Esophagus squamous epithelium (tissue), 5 donors: ENCODE results near the gene GFI1B. TPM values are rescaled to one million over a fixed set of nuclear protein-coding genes. Genes with fewer than 3 reads are reported as not detected.

Source experiments
- DNase-seq: peaks from one replicate; lab custom pipeline; 2025; lab: John Stamatoyannopoulos, UW
- H3K27ac ChIP-seq, 4 donors: fragments of 200-600 bp; sonication (generic); one replicate each; pipeline ENCODE4 v1.5.1; 2016 to 2019; ENCODE audit warnings: mild to moderate bottlenecking in 1 of 4
- H3K27me3 ChIP-seq, 4 donors: fragments of 200-600 bp; sonication (generic); 1 replicate in 3 of 4; 2 replicates in 1 of 4; pipeline versions ENCODE4 v1.5.1 to v1.6.0; 2017 to 2021; ENCODE audit warnings: antibody characterized with exemption in 1 of 4
- H3K36me3 ChIP-seq, 3 donors: fragments of 200-600 bp; sonication (generic); one replicate each; pipeline ENCODE4 v1.5.1; 2016 to 2019
- H3K4me1 ChIP-seq, 3 donors: fragments of 200-600 bp; sonication (generic); one replicate each; pipeline ENCODE4 v1.5.1; 2017 to 2019
- H3K4me3 ChIP-seq, 4 donors: fragments of 200-600 bp; sonication (generic); 1 replicate in 3 of 4; 2 replicates in 1 of 4; pipeline ENCODE4 v1.5.1; 2016 to 2019; ENCODE audit warnings: mild to moderate bottlenecking in 2 of 4, moderate library complexity in 1 of 4
- H3K9me3 ChIP-seq, 3 donors: fragments of 200-600 bp; sonication (generic); one replicate each; pipeline ENCODE4 v1.5.1; 2016 to 2019
- CTCF ChIP-seq, 6 experiments: fragments of 450-650 bp in 4 of 6; fragments of 200-600 bp in 2 of 6; sonication (generic) in 2 of 6; IDR thresholded peaks; one replicate each; pipeline ENCODE4 v1.5.1; 2016 to 2019; ENCODE audit warnings: antibody characterized with exemption in 6 of 6, mild to moderate bottlenecking in 4 of 6, moderate library complexity in 4 of 6
- POLR2A ChIP-seq, 4 donors: fragments of 450-650 bp; IDR thresholded peaks; one replicate each; pipeline ENCODE4 v1.6.1; 2017; ENCODE audit warnings: antibody characterized with exemption in 4 of 4, mild to moderate bottlenecking in 4 of 4, moderate library complexity in 3 of 4
- WGBS, 2 donors: methylation state at CpG; one replicate each; pipeline ENCODE4 v1.1.5; 2018; 5-methylcytosine and 5-hydroxymethylcytosine counted together
- intact Hi-C: fragments of 100-400 bp; cut with DNase I; formaldehyde crosslinking; loops from one replicate; pipeline ENCODE4 v1.15.0; 2022
- total RNA-seq, 4 donors: library from RNA; depleted of rRNA; stranded (reverse); fragments of >200 nt; gene quantifications; one replicate each; pipeline ENCODE4 v1.1.0, GENCODE V29; 2016
- donor health status: DM: yes; HTN: yes; CAD: no.

The GFI1B gene
- total RNA-seq, 4 donors from 2014 or later, result 0.57 TPM; not detected in 3

GRCh38 chr9:132976571-132976970 lies 1.9 kb upstream of the GFI1B start:
- no peak overlapping the region for H3K4me3 ChIP-seq
- H3K4me1 ChIP-seq, result peaks cover 0 to 23% (median 8%) of the 10 kb centered on the region in 3 donors
- TF ChIP-seq POLR2A (IDR thresholded peaks at IDR 0.05), result no peak
- TF ChIP-seq CTCF (IDR thresholded peaks at IDR 0.05), result no peak
- H3K27ac ChIP-seq, result no peak overlapping the region
- DNase-seq, result no peak
- no peaks in the 10 kb centered on the region for H3K36me3 ChIP-seq
- peaks cover 0 to 91% (median 7%) of the 10 kb centered on the region in 4 donors for H3K27me3 ChIP-seq
- H3K9me3 ChIP-seq, result no peaks in the 10 kb centered on the region
- intact Hi-C loops, result loop anchor here (10.0 kb wide), 1 partner anchor 72 kb away; no protein-coding TSS in a partner anchor
- 73 to 82% methylated on average over 3 of the region's 3 CpGs for WGBS, 2 donors

GRCh38 chr9:132978112-132978450 lies 413 bp upstream of the GFI1B start:
- H3K27me3 ChIP-seq, result peaks cover 0 to 90% (median 7%) of the 10 kb centered on the region in 4 donors
- TF ChIP-seq CTCF (IDR thresholded peaks at IDR 0.05) (no peak), POLR2A (IDR thresholded peaks at IDR 0.05) (no peak)
- no peak overlapping the region for H3K4me3 ChIP-seq
- peaks cover 0 to 14% (median 4%) of the 10 kb centered on the region in 3 donors for H3K4me1 ChIP-seq
- intact Hi-C loops, result loop anchor here (10.0 kb wide), 1 partner anchor 73 kb away; no protein-coding TSS in a partner anchor
- no peaks in the 10 kb centered on the region for H3K9me3 ChIP-seq
- H3K27ac ChIP-seq, result no peak overlapping the region
- no peak for DNase-seq
- H3K36me3 ChIP-seq, result no peaks in the 10 kb centered on the region
- WGBS, 2 donors, result 18 to 20% methylated on average over 2 of the region's 2 CpGs

- intact Hi-C loops, result no loop called here
- WGBS, 2 donors, result 46 to 51% methylated on average over 3 to 4 of the region's 5 CpGs
- Histone ChIP-seq H3K27ac (no peak overlapping the region), H3K36me3 (no peaks in the 10 kb centered on the region), H3K4me1 (peaks cover 0 to 14% (median 4%) of the 10 kb centered on the region in 3 donors), H3K27me3 (peaks cover 0 to 94% (median 7%) of the 10 kb centered on the region in 4 donors), H3K4me3 (no peak overlapping the region), H3K9me3 (no peaks in the 10 kb centered on the region)
- no peak for DNase-seq
- no peak for TF ChIP-seq CTCF (IDR thresholded peaks at IDR 0.05)
Measured at GRCh38 chr9:132980157-132980556, 1.7 kb downstream of the GFI1B start.

GRCh38 chr9:132982458-132982857 lies 4.0 kb downstream of the GFI1B start:
- peaks cover 0 to 23% (median 4%) of the 10 kb centered on the region in 3 donors for H3K4me1 ChIP-seq
- H3K27me3 ChIP-seq, result peaks cover 0 to 87% (median 7%) of the 10 kb centered on the region in 4 donors
- 45 to 65% methylated on average over 6 to 8 of the region's 8 CpGs for WGBS, 2 donors
- no peaks in the 10 kb centered on the region for H3K36me3 ChIP-seq
- H3K9me3 ChIP-seq, result no peaks in the 10 kb centered on the region
- TF ChIP-seq POLR2A (IDR thresholded peaks at IDR 0.05), result no peak
- TF ChIP-seq CTCF (IDR thresholded peaks at IDR 0.05), result no peak
- no peak overlapping the region for H3K27ac ChIP-seq
- no peak overlapping the region for H3K4me3 ChIP-seq
- intact Hi-C loops, result no loop called here
- no peak for DNase-seq

- H3K27ac ChIP-seq, result no peak overlapping the region
- WGBS, 2 donors, result 89 to 91% methylated on average over 4 to 6 of the region's 11 CpGs
- intact Hi-C loops, result no loop called here
- TF ChIP-seq POLR2A (IDR thresholded peaks at IDR 0.05) (no peak), CTCF (IDR thresholded peaks at IDR 0.05) (no peak)
- H3K27me3 ChIP-seq, result peaks cover 0 to 75% (median 4%) of the 10 kb centered on the region in 4 donors
- no peaks in the 10 kb centered on the region for H3K36me3 ChIP-seq
- no peak for DNase-seq
- H3K4me1 ChIP-seq, result peaks cover 0 to 12% (median 0%) of the 10 kb centered on the region in 3 donors
- no peaks in the 10 kb centered on the region for H3K9me3 ChIP-seq
- H3K4me3 ChIP-seq, result no peak overlapping the region
Measured at GRCh38 chr9:132983491-132984201, 5.2 kb downstream of the GFI1B start.
